Measurements from ENCODE around the gene PEPD.

Gene PEPD

DNA sequence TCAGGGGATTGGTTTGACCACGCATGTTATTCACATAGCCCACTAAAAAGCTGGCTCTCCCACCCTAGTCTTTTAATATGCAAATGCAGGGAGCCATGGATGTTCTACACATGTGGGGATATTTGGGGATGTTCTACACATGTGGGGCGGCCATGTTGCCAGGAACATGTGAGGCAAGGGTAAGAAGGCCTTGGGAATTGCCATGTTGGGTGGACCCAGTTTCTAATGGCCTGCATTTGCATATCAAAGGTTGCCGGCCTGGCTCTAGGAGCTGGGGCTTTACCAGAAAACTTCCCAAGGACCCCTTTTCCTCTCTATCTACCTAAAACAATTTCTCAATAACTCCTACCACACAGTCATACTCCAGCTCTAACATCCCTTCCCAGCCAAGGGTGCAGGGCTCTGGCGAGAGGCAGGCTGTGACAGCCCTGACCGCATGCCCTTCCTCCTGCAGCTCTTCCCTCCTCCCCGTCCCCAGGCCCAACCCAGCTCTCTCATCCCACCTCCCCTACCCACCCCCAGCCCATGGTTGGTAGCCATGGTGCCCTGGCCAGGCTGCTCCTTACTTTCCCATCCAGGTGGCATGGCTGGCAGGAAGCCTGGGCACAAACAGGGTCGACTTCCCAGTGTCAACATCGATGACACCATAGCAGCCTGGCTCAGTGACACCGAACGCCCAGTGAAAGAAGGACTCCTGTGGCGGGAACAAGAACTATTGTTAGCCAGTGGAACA lies 11.0 kb downstream of the PEPD start:
- no peak for DNase-seq

DNA sequence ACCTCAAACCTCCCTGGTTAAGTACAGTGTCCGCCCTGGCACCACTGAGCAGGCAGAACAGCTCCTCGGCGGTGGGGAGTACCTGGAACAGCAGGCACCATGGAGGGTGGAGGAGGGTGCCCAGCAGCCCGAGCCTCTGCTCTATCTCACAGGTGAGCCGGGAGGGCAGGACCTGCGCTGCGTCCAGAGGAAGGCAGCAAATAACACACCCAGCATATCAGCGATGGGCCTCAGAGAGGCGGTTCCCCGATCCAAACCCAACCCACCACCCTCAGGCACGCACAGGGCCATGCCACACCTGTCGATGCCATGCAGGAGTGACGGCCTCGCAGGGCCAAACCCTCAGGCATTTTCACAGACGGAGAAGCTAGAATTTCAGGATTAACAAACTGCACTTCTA lies 11.8 kb downstream of the PEPD start:
- DNase-seq: no peak

DNA sequence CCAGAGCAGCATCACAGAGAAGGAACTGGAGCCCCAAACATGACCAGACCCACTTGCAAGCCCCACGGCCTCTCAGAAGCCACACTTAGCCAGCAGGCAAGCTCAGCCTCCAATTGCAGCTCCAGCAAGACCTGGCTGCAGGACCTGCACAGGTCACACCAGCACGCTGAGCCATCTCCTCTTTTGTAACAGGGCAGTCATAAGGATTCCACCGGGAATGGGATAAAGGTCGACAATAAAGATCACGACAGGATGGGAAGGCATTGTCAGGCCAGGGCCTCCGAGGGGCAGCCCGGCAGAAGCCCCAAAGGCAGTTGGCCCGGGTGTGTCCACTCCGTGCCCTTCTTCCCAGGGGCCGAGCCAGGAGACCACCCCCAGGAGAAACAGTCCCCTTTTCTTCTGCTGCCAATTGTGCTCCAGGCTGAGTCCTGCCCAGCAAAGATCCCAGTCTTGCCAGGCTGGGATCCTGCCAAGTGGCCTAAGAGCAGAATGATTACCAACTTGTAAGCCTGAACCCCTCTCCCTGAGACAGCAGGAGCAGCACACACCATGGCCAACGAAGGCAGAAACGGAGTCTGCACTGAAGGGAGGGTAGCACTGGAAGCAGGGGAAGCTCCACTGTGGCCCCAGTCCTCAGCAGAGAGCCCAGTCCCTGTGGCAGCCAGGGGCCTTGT lies 12.5 kb downstream of the PEPD start:
- DNase-seq: no peak

DNA sequence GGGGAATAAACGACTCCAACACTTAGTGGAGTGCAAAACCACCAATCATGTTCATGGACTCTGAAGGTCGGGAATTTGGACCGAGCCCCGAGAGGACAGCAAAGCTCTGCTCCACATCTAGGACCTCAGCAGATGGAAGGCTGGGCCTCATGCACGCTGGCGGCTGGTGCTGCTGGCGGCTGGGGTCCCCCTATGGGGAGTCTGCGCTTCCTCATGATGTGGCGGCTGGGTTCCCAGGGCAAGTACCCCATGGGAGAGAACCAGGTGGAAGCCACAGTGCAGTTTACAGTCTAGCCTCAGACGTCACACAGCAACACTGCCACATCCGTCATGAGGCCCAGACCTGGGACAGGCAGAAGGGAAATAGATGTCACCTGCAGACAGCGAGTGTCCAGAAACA lies 13.2 kb downstream of the PEPD start:
- DNase-seq: no peak

DNA sequence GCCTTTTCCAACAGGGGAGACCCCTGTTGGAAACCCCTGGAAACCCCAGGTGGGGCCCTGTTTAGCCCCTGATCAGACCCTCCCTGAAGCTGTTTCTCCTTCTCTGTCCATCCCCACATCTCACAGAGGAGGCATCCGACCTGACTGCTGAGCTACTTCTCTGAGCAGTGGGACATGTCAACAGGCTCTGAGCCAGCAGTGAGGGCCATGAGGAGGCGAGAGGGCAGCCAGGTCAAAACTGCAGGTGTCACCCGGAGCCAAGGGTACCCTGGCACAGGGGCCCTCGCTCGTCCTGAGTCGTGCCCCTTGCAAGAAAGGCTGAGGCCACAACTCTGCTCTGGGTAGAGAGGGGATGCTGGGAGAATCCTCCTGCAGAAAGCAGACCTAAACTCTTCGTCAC lies 13.6 kb downstream of the PEPD start:
- DNase-seq: no peak

DNA sequence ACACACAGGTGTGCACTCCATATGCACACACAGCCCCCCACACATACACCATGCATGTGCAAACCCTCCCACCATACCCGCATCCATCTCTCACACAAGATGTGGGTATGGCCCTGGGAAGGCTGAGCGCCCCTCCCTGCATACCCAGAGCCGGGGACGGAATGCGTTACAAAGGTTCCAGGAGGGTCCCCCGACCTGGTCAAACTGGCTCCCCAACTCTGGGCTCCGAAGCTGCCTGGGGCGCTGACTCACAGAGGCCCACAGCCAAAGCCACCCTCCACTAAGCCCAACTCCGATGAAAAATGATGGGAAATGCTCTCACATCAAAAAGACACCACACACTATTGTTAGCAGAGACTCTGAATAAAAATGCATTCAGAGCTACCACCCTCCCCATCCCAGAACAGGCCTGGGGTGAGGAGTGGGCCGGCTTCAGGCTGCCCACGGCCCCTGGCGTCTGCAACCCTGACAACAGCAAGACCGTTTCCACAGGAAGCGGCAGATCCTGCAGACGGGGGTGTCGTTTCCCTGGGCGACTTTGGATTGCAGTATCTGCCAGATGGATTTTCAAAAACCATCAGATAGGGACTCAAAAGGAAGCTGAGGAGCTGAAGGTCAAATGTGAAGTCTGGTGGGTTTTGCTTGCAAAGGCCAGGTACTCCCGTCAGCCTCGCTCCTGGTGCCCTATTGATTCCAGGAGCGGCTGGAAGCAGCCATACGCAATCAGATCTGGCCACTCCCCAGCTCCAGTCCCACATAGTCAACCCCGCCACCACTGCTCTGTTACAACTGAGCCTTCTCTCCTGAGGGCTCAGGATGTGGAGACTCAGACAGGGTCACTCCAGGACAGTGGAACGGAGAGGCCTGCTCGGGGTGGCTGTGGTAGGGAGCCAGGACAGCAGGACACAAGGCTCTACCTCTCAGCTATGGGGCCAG lies 14.3 kb downstream of the PEPD start:
- no peak for DNase-seq

DNA sequence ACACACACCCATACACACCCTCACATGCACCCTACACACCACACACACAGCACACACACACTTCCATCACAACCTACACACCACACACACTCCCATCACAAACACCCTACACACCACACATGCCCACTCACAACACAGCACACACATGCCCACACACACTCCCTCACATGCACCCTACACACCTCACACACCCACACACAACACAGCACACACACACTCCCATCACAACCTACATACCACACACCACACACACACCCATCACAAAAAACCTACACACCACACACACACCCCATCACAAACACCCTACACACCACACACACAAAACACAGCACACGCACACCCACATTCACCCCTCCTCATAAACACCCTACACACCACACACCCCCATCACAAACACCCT lies 15.1 kb downstream of the PEPD start:
- no peak for DNase-seq

DNA sequence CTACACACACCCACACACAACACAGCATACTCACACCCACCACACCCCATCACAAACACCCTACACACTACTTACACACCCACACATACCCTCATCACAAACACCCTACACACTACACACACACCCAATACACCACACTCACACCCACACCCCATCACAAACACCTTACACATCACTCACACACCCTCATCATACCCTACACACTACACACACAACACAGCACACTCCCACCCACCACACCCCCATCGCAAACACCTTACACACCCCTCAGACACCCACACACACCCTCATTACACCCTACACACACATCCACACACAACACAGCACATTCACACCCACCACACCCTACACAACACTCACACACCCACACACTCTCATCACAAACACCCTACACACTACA lies 15.8 kb downstream of the PEPD start:
- no peak for DNase-seq

DNA sequence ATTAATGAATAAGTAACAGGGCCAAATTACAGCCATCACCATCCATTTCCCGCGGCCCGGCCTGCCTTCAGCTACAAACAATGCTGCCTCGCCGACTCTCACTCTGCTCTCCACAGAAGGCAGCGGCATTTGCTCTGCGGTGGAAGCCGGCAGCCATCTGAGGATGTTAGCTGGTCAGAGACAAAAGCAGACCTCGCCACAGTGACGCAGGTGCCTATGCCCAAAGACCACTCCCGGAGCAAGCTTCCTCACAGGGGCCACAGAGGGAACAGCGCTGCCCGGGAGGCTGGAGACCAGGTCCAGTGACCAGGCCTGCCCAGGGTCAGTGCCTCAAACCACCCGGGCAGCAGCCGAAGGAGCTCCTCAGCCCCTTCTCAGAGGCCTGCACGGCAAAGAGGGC lies 16.4 kb downstream of the PEPD start:
- no peak for DNase-seq

DNA sequence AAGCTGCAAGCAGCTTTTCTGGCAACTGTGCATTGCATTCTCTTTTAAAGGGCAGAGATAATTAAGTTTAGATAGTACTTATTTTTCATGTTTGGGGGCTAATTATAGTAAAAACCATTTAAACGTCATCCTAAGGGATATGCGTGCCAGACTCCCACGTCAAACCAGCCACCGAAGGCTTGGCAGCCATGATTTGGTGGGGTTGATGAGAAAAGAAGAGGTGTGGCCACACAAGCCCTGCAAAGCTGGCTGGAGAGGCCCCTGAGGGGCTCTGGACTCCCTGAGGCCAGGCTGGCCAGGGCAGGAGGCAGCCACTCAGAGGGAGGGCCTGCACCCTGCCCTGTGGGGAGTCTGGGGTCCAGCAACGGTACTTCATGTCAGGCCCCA lies 17.5 kb downstream of the PEPD start:
- no peak for DNase-seq

DNA sequence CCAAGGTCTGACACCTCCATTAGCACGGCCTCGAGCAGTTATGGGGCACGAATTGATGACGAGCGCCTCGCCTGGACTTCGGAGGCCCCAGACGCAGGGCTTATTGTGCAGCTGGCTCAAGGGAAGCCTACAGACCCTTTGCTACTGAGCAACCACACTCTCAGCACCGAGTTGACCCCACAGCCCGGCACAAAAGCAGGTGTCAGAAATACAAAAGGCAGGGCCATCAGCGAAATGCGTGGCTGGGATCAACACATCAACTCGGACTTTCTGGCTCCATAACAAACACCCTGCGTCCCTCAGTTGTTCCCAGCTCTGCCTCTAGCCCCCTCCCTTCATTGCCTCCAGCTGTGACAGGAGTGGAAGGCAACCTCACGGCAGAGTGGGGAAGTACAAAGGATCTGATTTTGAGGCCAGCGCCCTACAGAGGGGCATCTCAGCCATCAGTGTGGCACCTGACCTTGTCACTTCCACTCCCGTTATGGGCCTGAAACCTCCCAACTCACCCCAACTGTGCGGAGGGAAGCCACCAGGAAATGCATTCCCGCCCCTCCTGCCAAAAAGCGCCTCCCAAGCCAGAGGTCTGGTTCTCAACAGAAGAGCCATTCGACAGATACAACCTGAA lies 18.0 kb downstream of the PEPD start:
- no peak for DNase-seq

DNA sequence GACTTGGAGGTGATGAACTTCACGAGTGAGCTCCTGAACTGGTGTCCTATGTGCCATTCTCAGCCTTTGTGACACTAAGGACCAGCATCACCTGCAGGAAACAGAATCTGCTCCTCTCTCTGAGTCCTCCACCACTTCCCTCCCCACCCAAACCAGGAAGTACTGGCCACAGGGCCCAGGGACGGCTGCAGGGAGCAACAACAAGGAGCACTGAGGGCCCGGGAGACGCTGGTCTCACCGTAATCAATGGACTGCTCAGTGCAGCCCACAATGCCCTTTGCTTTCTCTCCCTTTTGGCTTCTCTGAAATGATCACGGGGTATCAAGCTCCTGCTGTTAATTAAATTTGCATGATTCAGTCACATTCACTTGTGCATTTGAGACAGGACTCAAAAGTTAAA lies 18.6 kb downstream of the PEPD start:
- no peak for DNase-seq

DNA sequence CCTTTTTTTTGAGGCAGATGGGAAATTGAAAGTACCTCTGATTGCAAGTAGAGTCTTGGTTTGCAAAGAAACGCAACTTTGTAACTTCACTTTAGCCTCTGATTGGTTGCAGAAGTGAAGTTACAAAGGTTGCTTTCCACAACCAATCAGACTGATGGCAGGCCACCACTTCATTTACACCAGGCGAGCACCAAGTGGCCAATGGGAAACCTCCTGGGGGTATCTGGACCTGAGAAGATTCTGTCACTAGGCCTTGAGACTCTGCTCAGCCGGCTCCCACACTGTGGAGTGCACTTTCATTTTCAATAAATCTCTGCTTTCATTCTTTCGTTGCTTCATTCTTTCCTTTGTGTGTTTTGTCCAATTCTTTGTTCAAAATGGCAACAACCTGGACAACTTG lies 19.1 kb downstream of the PEPD start:
- DNase-seq: no peak

DNA sequence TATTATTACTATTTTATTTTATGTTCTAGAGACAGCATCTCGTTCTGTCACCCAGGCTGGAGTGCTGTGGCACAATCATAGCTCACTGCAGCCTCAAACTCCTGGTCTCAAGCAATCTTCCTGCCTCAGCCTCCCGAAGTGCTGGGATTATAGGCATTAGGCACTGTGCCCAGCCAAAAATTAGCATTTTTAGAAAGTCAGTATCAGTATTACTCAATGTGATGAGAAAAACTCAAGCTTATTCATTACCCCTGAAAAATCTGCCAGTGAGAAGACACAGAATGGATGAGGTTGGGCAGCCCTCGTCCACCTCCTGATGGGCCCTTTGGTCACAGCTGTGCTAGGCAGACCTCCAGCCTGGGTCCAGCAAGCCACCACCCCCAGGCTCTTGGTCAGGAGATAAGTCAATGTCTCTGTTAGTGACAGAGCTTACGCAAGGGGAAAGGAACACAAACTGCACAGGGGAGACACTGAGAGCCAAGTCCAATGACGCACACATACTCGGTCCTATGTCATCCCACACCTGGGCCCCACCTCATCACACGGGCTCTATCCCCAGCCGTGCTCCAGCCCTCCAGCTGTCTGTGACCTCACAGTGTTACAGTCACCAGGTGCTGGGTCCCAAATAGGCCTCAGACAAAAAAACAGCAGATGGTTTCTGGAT lies 19.8 kb downstream of the PEPD start:
- no peak for DNase-seq

DNA sequence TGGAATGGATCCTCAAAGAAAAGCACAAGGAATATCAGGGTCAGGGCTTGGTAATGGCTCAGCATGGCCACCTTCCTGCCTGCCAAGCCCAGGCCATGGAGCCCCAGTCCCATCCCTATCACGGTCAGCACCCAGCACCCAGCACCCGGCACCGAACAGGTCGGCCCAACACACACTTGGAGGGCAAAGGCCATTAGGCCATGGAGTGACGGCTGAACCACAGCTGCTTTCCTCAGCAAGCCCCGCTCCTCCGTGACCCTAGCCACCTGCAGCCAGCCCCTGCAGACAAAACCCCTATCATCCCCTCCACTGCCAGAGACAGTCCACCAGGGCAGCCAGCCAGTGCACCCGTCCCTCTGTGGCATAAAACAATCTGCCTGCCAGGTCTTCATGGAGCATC lies 20.6 kb downstream of the PEPD start:
- no peak for DNase-seq

DNA sequence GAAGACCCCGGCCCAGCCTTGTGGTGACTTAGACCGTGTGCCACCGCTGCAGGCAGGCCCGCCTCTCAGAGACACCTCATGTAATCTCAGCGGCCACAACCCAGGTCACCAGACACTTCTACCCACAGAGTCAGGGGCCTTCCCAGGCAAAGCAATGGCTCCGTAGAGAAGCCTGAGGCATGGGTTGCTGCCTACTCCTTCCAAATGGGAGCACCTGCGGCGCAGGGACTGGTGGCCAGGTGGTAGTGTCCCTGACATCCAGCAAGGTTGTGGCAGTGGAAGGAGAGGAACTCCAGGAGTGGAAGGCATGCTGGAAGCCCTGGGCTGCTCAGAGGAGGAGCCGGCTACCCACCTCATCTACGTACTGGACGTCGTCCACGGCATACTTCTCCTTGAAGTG lies 21.0 kb downstream of the PEPD start:
- no peak for DNase-seq

DNA sequence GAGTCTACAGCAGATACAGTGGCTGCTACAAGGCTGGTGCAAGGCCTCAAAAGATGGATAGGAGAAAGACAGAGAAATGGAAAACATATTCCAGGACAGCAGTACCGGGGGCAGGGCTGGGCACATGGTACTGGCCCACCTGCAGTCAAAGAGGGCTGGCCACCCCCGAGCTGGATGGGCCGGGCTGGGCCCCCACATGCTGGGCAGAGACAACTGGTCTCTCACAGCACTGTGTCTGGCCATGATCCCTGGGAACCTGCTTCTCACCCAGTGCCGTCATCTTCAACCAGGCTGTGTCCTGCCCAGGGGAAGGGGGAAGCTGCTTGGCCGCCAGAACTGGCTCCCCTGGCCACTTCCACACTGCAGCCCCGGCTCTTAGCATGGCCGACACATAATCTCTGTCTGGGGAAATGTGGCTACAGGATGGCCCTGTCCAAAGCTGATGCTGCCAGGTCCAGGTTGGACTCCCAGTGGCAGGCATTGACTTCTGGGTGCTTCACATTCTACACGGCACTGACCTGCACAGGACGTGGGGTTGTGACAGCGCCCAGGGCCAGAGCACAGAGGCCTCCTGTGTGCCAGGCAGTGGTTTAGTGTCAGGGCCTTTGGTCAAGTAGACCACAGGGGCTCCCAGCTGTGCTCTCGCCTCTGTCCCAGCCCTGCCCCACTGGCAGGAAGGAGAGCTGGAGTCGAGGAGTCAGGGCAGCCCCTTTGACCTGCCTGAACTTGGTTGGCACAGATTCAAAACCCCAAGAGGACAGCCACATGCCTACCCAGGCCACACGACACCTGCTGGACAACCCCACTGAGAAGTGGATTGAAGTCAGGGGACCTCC lies 21.7 kb downstream of the PEPD start:
- no peak for DNase-seq

DNA sequence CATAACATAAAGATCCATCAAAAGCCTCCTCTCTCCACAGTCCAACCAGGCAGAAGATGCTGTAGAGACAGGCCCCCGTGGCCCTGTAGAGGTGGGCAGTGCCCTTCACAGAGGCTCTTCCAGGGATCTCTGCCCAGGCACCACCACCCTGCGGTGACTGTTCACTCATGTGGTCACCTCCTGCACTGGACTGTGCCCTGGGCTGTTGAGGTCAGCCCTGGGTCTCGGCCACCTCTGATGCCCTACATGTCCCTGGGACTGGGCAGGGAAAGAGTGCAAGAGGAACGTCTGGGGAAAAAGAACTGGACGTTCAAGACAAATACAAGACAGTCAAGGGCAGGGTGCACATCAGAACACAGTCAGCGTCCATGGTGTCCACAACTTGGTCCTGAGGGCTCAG lies 22.3 kb downstream of the PEPD start:
- no peak for DNase-seq

DNA sequence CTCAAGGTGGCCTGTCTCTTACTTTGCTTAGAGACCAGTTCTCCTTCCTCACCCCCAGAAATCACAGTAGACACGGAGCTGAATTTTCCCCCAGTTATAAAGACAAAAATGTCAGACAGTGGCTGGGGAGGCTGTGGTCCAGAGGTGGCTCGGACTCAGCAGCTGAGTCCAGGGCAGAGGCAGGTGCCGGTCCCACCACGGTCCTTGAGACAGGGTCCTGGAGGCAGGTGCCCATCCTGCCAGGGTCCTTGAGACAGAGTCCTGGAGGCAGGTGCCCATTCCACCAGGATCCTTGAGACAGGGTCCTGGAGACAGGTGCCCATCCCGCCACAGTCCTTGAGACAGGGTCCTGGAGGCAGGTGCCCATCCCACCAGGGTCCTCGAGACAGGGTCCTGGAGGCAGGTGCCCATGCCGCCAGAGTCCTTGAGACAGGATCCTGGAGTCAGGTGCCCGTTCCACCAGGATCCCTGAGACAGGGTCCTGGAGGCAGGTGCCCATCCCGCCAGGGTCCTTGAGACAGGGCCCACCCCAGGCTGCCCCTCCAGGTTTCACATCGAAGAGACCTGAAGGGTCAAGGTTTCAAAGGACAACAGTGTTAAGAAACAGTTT lies 23.1 kb downstream of the PEPD start:
- DNase-seq: no peak

DNA sequence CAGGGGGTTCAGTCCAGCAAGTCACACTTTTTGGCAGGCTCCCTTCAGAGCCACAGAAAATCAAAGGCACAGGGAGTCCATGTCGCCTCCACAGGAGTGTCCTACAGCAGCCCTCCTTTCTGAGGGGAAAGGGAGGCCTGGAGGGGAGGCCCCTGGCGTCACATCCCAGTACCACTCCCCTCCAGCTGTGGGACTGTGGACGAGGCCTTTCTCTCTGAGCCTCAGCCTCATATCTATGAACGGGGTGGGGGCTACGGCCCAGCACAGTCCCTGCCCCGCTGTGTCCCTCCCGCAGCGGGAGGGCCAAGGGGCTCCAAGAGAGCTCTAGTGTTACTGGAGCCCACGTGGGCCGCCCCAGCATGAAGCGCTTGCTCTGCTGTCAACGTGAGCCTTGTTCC lies 23.8 kb downstream of the PEPD start:
- no peak for DNase-seq

DNA sequence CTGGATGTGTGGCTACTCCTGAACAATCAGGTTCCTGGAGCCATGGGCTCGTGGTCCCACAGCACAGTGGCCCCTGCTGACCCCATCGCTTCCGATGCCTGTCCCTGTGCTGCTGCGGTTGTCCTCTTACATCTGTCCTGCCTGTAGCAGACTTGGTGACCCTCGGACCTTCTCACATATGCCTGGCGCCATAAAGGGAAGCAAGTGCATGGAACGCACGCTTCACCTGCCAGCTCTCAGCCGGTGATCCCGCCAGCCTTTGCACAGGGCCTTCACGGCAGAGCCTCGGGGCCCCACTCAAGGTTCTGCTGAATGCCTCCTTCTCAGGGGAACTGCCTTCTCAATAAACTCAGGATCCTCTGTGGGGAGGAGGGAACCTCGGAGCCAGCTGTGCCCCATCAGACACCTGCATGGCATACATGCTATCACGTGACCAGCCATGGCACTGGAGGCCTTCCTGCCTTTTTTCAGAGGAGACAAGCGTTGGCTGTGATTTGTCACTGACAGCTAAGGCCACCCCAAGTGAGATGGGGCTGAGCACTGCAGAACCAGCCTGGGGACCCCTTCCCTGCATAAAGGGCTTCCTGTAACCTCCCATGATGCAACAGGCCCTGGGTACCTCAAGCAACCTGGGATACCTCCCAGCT lies 24.3 kb downstream of the PEPD start:
- DNase-seq: no peak
